ENCODE results near the gene RGS6.

RGS6 gene

DNA sequence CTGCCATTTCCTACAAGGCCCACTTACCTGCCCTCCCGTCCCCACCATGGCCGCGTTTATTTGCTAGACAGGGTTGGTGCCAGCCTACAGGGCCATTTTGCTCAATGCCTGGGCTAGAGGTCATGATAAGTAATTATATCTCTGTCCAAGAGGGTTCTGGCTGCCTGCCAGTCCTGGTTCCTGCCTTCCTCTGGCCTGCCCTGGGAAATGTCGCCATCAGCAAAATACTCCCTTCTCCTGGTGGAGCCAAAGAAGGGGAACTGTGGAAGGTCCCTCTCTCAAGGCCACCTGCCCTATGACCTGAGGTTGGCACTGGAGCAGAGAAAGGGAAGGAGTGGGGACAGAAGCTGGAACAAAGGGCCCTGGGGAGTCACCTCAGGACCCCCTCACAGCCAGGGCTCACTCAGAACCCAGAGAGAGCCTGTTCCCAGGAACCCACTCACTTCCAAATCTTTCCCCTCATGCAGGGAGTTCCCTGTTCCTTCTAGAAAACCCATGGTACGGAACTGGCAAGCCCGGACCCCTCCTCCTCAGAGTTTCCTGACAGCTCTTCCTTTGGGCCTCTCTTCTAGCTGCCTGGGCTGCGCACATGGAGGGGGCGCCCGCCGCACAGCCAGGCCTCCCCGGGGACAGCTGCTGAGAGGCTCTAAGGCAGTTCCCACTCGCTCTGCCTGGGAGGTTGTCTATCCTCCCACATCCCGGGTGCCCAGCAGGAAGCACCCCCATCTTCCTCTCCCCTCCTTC is 681.2 kb downstream of the RGS6 start:
- peaks cover 4% of the 10 kb centered on the region for H3K4me1 ChIP-seq (ENCODE audit: control insufficient read depth, low read depth, low read length)
- no peak overlapping the region for H3K9ac ChIP-seq (ENCODE audit: low read length)
- H3K27ac ChIP-seq (ENCODE audit: low read length) = no peak overlapping the region
- H3K9me3 ChIP-seq (ENCODE audit: control insufficient read depth, low read depth, low read length) = no peaks in the 10 kb centered on the region
- H3K27me3 ChIP-seq (ENCODE audit: control insufficient read depth, insufficient read depth, low read length) = no peaks in the 10 kb centered on the region
- no peak overlapping the region for H3K4me3 ChIP-seq (ENCODE audit: low read length)
- H3K36me3 ChIP-seq (ENCODE audit: control insufficient read depth, low read depth, low read length) = no peaks in the 10 kb centered on the region

DNA sequence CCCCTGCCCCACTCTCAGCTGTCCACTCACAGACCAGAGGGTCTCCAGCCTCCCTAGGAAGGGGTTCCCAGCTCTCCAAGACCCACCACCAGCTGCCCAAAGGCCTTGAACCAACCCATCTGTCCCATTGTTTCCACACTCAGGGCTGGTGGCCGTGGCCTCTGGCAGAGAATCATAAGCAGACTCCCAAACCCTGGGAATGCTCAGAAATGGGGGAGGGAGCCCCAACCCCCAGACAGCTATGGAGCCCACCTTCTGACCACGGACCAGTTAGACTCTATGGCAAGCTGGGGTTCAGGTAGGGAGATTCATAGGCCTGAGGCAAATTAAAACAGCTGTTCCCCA is 681.7 kb downstream of the RGS6 start:
- Histone ChIP-seq H3K27ac (ENCODE audit: low read length) (no peak overlapping the region), H3K4me3 (ENCODE audit: low read length) (no peak overlapping the region), H3K27me3 (ENCODE audit: control insufficient read depth, insufficient read depth, low read length) (no peaks in the 10 kb centered on the region), H3K36me3 (ENCODE audit: control insufficient read depth, low read depth, low read length) (no peaks in the 10 kb centered on the region), H3K9ac (ENCODE audit: low read length) (no peak overlapping the region), H3K4me1 (ENCODE audit: control insufficient read depth, low read depth, low read length) (peaks cover 4% of the 10 kb centered on the region), H3K9me3 (ENCODE audit: control insufficient read depth, low read depth, low read length) (no peaks in the 10 kb centered on the region)

GRCh38 chr14:72614365-72614764 is 682.1 kb downstream of the RGS6 start:
- Histone ChIP-seq H3K9me3 (ENCODE audit: control insufficient read depth, low read depth, low read length) (no peaks in the 10 kb centered on the region), H3K36me3 (ENCODE audit: control insufficient read depth, low read depth, low read length) (no peaks in the 10 kb centered on the region), H3K27ac (ENCODE audit: low read length) (no peak overlapping the region), H3K9ac (ENCODE audit: low read length) (no peak overlapping the region), H3K27me3 (ENCODE audit: control insufficient read depth, insufficient read depth, low read length) (no peaks in the 10 kb centered on the region), H3K4me3 (ENCODE audit: low read length) (no peak overlapping the region), H3K4me1 (ENCODE audit: control insufficient read depth, low read depth, low read length) (peaks cover 4% of the 10 kb centered on the region)

GRCh38 chr14:72614891-72615415 is 682.7 kb downstream of the RGS6 start:
- Histone ChIP-seq H3K4me3 (ENCODE audit: low read length) (no peak overlapping the region), H3K4me1 (ENCODE audit: control insufficient read depth, low read depth, low read length) (peaks cover 4% of the 10 kb centered on the region), H3K27me3 (ENCODE audit: control insufficient read depth, insufficient read depth, low read length) (no peaks in the 10 kb centered on the region), H3K9ac (ENCODE audit: low read length) (no peak overlapping the region), H3K9me3 (ENCODE audit: control insufficient read depth, low read depth, low read length) (no peaks in the 10 kb centered on the region), H3K36me3 (ENCODE audit: control insufficient read depth, low read depth, low read length) (no peaks in the 10 kb centered on the region), H3K27ac (ENCODE audit: low read length) (no peak overlapping the region)

DNA sequence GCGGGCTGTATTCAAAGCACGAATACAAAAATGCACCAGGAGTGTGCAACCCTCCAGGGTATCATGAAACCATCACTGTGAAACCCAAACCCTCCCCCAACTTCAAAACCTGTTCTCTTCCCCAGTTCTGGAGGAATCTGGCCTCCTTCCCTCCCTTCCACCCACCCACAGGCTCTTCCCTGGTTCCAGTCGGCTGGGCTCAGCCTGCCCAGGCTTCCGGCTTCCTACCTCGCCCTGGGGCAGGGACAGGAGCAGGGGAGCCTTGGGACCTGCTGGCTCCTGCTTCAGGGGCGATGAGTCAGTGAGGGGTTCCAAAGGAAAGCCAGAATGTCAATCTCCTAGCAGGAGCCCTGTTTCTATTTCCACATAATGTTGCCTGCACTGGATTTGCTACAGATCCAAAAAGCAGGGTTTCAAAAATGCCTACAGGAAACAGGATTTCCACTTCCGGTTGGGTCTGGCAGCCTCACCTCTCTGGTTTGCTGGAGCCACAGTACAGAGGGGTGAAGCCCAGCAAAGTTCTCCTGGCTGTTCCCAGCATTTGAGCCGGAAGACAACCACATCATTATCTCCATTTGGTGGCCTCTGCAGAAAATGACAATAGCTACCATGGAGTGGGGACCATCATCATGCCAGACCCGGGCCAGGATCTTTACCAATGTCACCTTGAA is 683.4 kb downstream of the RGS6 start:
- Histone ChIP-seq H3K9me3 (ENCODE audit: control insufficient read depth, low read depth, low read length) (no peaks in the 10 kb centered on the region), H3K9ac (ENCODE audit: low read length) (no peak overlapping the region), H3K36me3 (ENCODE audit: control insufficient read depth, low read depth, low read length) (no peaks in the 10 kb centered on the region), H3K27ac (ENCODE audit: low read length) (no peak overlapping the region), H3K4me1 (ENCODE audit: control insufficient read depth, low read depth, low read length) (peaks cover 4% of the 10 kb centered on the region), H3K27me3 (ENCODE audit: control insufficient read depth, insufficient read depth, low read length) (no peaks in the 10 kb centered on the region), H3K4me3 (ENCODE audit: low read length) (no peak overlapping the region)
